Measurements from ENCODE around the gene NSL1.

Gene NSL1

DNA sequence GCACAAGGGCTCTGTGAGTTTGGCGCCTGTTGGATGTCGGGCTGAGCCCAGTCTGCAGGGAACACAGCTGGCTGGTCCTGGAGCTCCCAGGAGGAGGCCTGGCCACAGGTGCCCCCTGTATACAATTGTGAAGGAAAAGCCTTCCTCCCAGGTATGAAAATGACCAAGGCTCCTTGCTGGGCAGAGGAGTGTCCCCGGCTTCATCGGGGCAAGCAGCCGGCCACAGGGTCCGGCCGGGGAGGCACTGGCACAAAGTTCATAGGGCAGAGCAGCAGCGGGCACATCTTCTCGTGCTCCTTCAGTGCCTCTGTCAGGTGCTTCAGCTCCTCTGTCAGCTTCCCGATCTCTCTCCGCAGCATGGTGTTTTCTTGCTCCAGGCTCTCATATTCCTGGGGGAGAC lies 105.0 kb downstream of the NSL1 start:
- Histone ChIP-seq H3K4me3 (ENCODE audit: low read depth, low read length) (no peak overlapping the region), H3K27ac (no peak overlapping the region), H3K27me3 (replicated peaks) (no peaks in the 10 kb centered on the region), H3K36me3 (replicated peaks) (no peaks in the 10 kb centered on the region)
- TF ChIP-seq, protein P1, sequence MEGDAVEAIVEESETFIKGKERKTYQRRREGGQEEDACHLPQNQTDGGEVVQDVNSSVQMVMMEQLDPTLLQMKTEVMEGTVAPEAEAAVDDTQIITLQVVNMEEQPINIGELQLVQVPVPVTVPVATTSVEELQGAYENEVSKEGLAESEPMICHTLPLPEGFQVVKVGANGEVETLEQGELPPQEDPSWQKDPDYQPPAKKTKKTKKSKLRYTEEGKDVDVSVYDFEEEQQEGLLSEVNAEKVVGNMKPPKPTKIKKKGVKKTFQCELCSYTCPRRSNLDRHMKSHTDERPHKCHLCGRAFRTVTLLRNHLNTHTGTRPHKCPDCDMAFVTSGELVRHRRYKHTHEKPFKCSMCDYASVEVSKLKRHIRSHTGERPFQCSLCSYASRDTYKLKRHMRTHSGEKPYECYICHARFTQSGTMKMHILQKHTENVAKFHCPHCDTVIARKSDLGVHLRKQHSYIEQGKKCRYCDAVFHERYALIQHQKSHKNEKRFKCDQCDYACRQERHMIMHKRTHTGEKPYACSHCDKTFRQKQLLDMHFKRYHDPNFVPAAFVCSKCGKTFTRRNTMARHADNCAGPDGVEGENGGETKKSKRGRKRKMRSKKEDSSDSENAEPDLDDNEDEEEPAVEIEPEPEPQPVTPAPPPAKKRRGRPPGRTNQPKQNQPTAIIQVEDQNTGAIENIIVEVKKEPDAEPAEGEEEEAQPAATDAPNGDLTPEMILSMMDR (IDR thresholded peaks at IDR 0.05; ENCODE audit: low read depth, low read length, missing control alignments) = no peak
- in situ Hi-C loops (cut with HindIII; ENCODE audit: low pct_ligation_motif_present, low sequenced_read_pairs) = no loop called here
- DNase-seq = no peak

DNA sequence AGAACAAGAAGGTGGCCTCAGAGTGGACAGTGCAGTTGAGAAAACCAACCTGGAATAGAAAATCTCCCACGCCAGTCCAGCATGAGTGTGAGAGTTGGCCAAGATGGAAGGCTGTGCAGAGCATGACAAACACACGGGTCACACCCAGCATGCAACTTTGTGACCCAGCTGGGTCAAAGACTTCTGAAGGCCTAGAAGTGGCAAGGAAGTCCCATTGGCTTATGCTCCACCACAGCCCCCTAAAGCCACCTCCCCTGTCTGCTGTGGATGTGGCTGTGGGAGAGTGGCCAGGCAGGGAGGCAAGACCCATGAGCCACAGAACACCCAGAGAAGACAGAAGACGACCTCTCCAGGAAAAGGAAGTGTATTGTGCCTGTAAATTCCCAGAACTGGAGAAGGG lies 105.5 kb downstream of the NSL1 start:
- Histone ChIP-seq H3K36me3 (replicated peaks) (no peaks in the 10 kb centered on the region), H3K4me3 (ENCODE audit: low read depth, low read length) (no peak overlapping the region), H3K27me3 (replicated peaks) (no peaks in the 10 kb centered on the region), H3K27ac (no peak overlapping the region)
- TF ChIP-seq, protein P1 (IDR thresholded peaks at IDR 0.05; ENCODE audit: low read depth, low read length, missing control alignments) = no peak
- in situ Hi-C loops (cut with HindIII; ENCODE audit: low pct_ligation_motif_present, low sequenced_read_pairs) = no loop called here
- DNase-seq = no peak

DNA sequence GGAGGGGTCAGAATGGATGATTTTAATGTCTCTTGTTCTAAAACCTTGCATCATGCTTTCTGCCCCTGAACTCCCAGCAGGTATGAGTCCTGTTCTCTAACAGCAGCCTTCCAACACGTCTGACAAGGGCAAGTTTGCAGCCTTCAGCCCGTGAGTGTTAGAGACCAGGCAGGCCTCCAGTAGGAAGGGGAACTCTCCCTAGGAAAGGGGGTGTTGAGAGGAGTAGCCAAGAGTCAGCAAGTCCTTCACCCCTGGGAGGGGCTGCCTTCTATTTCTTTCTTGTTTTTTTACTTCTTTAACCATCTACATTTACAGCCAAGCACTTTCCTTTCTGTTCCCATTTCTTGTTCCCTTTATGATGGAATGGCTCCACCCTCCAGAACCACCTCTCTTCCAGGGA lies 106.1 kb downstream of the NSL1 start:
- H3K36me3 ChIP-seq (replicated peaks) = no peaks in the 10 kb centered on the region
- in situ Hi-C loops (cut with HindIII; ENCODE audit: low pct_ligation_motif_present, low sequenced_read_pairs) = no loop called here
- H3K27ac ChIP-seq = no peak overlapping the region
- TF ChIP-seq, protein P1 (IDR thresholded peaks at IDR 0.05; ENCODE audit: low read depth, low read length, missing control alignments) = no peak
- no peak for DNase-seq
- H3K4me3 ChIP-seq (ENCODE audit: low read depth, low read length) = no peak overlapping the region
- no peaks in the 10 kb centered on the region for H3K27me3 ChIP-seq (replicated peaks)

DNA sequence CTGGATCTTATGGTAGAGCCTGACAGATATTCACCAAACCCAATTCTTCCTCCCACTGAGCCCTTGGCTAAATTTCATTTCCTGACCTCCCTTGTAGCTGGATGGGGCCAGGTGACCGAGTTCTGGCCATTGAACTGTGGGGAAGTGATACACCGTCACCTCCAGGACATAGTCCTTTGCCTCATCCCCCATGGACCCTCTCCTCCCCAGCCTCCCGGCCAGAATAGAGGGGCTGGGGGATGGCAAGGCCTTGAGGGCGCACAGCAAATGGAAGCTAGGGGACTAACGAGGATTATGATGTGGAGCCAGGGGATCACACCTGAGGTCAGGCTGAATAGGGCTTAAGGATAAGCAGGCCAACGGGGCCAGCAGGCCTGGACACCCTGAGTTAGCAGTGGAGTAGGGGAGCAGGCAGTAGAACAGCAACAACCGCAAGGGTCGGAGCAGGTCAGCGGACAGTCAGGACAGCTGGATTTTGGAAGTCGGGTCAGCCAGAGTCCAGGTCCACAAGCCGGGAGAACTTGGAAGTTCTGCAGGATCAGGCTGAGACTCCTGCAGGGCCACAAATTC lies 107.0 kb downstream of the NSL1 start:
- Histone ChIP-seq H3K27ac (no peak overlapping the region), H3K4me3 (ENCODE audit: low read depth, low read length) (no peak overlapping the region), H3K36me3 (replicated peaks) (no peaks in the 10 kb centered on the region), H3K27me3 (replicated peaks) (no peaks in the 10 kb centered on the region)
- DNase-seq = no peak
- TF ChIP-seq, protein P1 (IDR thresholded peaks at IDR 0.05; ENCODE audit: low read depth, low read length, missing control alignments) = no peak
- in situ Hi-C loops (cut with HindIII; ENCODE audit: low pct_ligation_motif_present, low sequenced_read_pairs) = no loop called here

DNA sequence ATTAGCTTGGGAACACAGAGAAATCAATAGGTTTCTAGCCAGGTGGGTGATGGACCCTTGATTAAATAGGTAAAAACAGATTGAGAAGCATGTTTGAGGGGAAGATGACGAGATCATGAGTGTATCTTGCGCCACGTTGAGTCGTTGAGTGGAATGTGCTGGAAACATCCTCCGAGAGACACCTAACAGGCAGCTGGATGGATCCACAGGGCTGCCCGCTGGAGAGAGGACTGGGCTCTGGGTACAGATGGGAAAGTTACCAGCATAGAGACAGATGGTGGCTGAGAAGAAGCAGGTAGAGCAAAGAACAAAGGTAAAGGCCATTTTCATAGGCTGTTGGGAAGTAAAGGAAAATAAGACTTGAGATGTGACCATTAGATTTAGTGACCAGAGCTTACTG lies 107.5 kb downstream of the NSL1 start:
- DNase-seq = no peak
- Histone ChIP-seq H3K4me3 (ENCODE audit: low read depth, low read length) (no peak overlapping the region), H3K27ac (no peak overlapping the region), H3K27me3 (replicated peaks) (no peaks in the 10 kb centered on the region), H3K36me3 (replicated peaks) (no peaks in the 10 kb centered on the region)
- TF ChIP-seq, protein P1 (IDR thresholded peaks at IDR 0.05; ENCODE audit: low read depth, low read length, missing control alignments) = no peak
- in situ Hi-C loops (cut with HindIII; ENCODE audit: low pct_ligation_motif_present, low sequenced_read_pairs) = no loop called here

DNA sequence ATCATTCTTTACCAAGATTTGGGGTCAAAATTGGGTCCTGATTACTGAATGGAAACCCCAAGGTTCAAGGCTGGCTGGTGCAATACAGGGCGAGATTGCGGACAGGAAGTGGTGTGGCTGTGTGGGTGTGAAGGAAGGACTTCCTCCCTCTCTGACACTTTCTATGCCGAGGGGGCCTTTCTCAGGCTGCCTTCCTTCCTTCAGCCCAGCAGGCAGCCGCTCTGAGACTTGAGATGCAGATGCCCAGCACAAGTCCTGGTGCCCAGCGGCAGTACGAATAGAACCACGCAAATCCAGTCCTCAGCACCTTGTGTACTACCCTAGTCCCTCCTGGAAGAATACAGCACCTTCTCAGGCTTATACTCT lies 108.2 kb downstream of the NSL1 start:
- Histone ChIP-seq H3K27ac (no peak overlapping the region), H3K27me3 (replicated peaks) (no peaks in the 10 kb centered on the region), H3K36me3 (replicated peaks) (no peaks in the 10 kb centered on the region), H3K4me3 (ENCODE audit: low read depth, low read length) (no peak overlapping the region)
- in situ Hi-C loops (cut with HindIII; ENCODE audit: low pct_ligation_motif_present, low sequenced_read_pairs) = no loop called here
- TF ChIP-seq, protein P1 (IDR thresholded peaks at IDR 0.05; ENCODE audit: low read depth, low read length, missing control alignments) = no peak
- DNase-seq = no peak
